Measurements from ENCODE around the gene TMEM132C. TPM values are rescaled to one million over a fixed set of nuclear protein-coding genes. Genes with fewer than 3 reads are reported as not detected.
A peak's percentile ranks its signal among the peaks of the same experiment; 100 is the strongest.

TMEM132C gene
- total and polyA plus RNA-seq, 2 of the 13 experiments (the other 11 are each of a cell fraction or from before 2014, with no cell fraction given) = not detected

DNA sequence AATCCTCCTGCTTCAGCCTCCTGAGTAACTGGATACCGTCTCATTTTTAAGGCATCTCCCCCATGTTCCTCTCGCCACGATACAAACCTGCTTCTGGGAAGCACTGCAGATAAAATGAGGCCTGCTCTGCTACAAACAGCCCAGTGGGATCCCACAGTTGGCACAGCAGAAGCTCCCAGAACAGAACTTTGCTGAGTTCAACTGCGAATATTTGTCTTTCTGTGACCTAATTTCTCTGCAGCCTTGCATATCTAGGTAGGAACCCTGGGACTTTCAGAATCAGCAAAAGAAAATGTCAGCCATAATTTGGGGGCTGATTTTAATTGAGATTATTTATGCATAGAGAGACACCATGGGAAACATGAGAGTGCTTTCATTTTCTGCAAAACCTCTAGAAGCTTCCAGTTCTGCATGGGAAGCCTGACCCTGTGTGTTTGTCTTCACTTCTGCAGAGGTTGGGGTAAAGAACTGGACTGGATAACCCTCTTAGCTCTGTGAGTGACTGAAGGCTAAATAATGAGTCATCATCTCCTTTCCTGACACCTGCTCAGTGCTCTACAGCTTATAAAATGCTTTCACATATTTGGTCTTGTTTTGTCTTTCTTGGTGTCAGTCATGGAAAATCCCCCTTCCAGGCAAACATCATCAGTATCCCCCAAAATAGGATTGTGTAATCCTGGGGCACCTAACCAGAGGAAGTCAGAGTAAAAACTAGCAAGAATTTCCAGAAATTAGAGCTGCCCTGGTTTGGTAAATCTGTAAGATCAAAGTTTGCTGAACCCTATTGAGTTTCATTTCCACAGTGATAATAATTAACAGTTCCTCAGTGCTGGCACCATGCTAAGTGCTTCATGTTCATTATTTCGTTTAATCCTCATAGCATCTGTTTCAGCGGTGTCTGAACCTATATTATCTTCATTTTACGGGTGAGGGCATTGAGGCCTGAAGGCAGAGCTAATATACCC, 371.0 kb downstream of the TMEM132C start:
- H3K4me3 ChIP-seq (replicated peaks in 1 of 3; ENCODE audit: insufficient read depth in 1 of 3, low read depth in 2 of 3, low read length in 3 of 3) = no peak overlapping the region
- CTCF ChIA-PET (ENCODE audit: low intra/inter-chr PET ratio, low total read pairs) = no interaction called here
- in situ Hi-C loops (cut with HindIII; ENCODE audit: extremely low pct_ligation_motif_present, low pct_unique_long_range_greater_than_20kb) = no loop called here

DNA sequence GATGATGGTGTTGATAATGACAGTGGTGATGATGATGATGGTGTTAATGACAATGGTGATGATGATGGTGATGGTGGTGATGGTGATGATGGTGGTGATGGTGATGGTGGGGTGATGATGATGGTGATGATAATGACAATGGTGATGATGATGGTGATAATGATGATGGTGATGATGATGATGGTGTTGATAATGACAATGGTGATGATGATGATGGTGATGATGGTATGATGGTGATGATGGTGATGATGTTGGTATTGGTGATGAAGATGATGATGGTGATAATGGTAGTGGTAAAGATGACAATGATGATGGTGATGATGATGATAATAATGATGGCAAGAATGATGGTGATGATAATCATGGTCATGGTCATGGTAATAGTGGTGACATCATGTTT, 372.1 kb downstream of the TMEM132C start:
- Histone ChIP-seq H3K79me2 (ENCODE audit: insufficient read depth, low read length) (no peaks in the 10 kb centered on the region), H3K4me2 (ENCODE audit: low read depth, low read length) (no peak overlapping the region), H2AFZ (ENCODE audit: low read length) (no peak overlapping the region), H4K20me1 (ENCODE audit: insufficient read depth, low read length) (no peaks in the 10 kb centered on the region), H3K4me1 (ENCODE audit: insufficient read depth, low read length) (no peaks in the 10 kb centered on the region), H3K9ac (ENCODE audit: insufficient read depth, low read depth, low read length) (no peak overlapping the region), H3K27ac (ENCODE audit: extremely low read length, insufficient read depth, low read length) (no peak overlapping the region), H3K9me3 (ENCODE audit: low read length) (no peaks in the 10 kb centered on the region), H3K36me3 (replicated peaks in 1 of 2; ENCODE audit: control insufficient read depth in 1 of 2, insufficient read depth in 2 of 2, low read length in 2 of 2) (no peaks in the 10 kb centered on the region), H3K4me3 (replicated peaks in 1 of 3; ENCODE audit: insufficient read depth in 1 of 3, low read depth in 2 of 3, low read length in 3 of 3) (no peak overlapping the region), H3K27me3 (ENCODE audit: control insufficient read depth in 1 of 2, insufficient read depth in 2 of 2, low read length in 2 of 2) (peaks cover 1 to 5% of the 10 kb centered on the region in 2 experiments; a peak in 2 of 5 replicates)
- no peak for ATAC-seq
- intact Hi-C loops (cut with micrococcal nuclease; ENCODE audit: unreplicated experiment) (no loop called here), in situ Hi-C loops (cut with HindIII; ENCODE audit: extremely low pct_ligation_motif_present, low pct_unique_long_range_greater_than_20kb) (no loop called here)
- CTCF ChIA-PET (ENCODE audit: low intra/inter-chr PET ratio, low total read pairs) = no interaction called here
- POLR2A ChIA-PET = no interaction called here
- peak; percentile 18 for FAIRE-seq
- BruUV-seq (replicated peaks) = no TSS peak
- no peak for DNase-seq (ENCODE audit: low spot score)
- no peak for TF ChIP-seq GATAD2A (CRISPR knock-in tag; IDR thresholded peaks at IDR 0.05)
- no peak for TF ChIP-seq POGZ (CRISPR knock-in tag; IDR thresholded peaks at IDR 0.05)
- TF ChIP-seq FOXP1 (IDR thresholded peaks at IDR 0.05) = 0 out of 2 replicates have a peak, but pooled peaks have one; percentile 9
- TF ChIP-seq FOXP1 (CRISPR knock-in tag; IDR thresholded peaks at IDR 0.05) = no peak
- TF ChIP-seq, protein P1, sequence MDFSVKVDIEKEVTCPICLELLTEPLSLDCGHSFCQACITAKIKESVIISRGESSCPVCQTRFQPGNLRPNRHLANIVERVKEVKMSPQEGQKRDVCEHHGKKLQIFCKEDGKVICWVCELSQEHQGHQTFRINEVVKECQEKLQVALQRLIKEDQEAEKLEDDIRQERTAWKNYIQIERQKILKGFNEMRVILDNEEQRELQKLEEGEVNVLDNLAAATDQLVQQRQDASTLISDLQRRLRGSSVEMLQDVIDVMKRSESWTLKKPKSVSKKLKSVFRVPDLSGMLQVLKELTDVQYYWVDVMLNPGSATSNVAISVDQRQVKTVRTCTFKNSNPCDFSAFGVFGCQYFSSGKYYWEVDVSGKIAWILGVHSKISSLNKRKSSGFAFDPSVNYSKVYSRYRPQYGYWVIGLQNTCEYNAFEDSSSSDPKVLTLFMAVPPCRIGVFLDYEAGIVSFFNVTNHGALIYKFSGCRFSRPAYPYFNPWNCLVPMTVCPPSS (IDR thresholded peaks at IDR 0.05) = 0 out of 2 replicates have a peak, but pooled peaks have one; percentile 48
- TF ChIP-seq RFXANK (CRISPR knock-in tag; IDR thresholded peaks at IDR 0.05) = no peak
- TF ChIP-seq ZFP90 (CRISPR knock-in tag; IDR thresholded peaks at IDR 0.05; ENCODE audit: borderline replicate concordance) = no peak
- TF ChIP-seq PLRG1 (conservative IDR thresholded peaks at IDR 0.05) = 0 out of 2 replicates have a peak, but pooled peaks have one; percentile 58
- TF ChIP-seq CHCHD3 (CRISPR knock-in tag; IDR thresholded peaks at IDR 0.05) = no peak
- no peak for TF ChIP-seq MYNN (CRISPR knock-in tag; IDR thresholded peaks at IDR 0.05; ENCODE audit: low read depth)
- TF ChIP-seq, protein P2, sequence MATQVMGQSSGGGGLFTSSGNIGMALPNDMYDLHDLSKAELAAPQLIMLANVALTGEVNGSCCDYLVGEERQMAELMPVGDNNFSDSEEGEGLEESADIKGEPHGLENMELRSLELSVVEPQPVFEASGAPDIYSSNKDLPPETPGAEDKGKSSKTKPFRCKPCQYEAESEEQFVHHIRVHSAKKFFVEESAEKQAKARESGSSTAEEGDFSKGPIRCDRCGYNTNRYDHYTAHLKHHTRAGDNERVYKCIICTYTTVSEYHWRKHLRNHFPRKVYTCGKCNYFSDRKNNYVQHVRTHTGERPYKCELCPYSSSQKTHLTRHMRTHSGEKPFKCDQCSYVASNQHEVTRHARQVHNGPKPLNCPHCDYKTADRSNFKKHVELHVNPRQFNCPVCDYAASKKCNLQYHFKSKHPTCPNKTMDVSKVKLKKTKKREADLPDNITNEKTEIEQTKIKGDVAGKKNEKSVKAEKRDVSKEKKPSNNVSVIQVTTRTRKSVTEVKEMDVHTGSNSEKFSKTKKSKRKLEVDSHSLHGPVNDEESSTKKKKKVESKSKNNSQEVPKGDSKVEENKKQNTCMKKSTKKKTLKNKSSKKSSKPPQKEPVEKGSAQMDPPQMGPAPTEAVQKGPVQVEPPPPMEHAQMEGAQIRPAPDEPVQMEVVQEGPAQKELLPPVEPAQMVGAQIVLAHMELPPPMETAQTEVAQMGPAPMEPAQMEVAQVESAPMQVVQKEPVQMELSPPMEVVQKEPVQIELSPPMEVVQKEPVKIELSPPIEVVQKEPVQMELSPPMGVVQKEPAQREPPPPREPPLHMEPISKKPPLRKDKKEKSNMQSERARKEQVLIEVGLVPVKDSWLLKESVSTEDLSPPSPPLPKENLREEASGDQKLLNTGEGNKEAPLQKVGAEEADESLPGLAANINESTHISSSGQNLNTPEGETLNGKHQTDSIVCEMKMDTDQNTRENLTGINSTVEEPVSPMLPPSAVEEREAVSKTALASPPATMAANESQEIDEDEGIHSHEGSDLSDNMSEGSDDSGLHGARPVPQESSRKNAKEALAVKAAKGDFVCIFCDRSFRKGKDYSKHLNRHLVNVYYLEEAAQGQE (IDR thresholded peaks at IDR 0.05; ENCODE audit: borderline replicate concordance in 1 of 2, low read depth in 1 of 2, low read length in 2 of 2) = no peak
- TF ChIP-seq TGIF2 (CRISPR knock-in tag; IDR thresholded peaks at IDR 0.05) = no peak
- no peak for TF ChIP-seq ZNF34 (CRISPR knock-in tag; IDR thresholded peaks at IDR 0.05; ENCODE audit: borderline replicate concordance)

More for the DNA sequence above, 371.0 kb downstream of the TMEM132C start:
- no peak for TF ChIP-seq EED (CRISPR knock-in tag; IDR thresholded peaks at IDR 0.05)
- no peak for TF ChIP-seq ZNF343 (CRISPR knock-in tag; IDR thresholded peaks at IDR 0.05)
- POLR2A ChIA-PET = no interaction called here
- H3K79me2 ChIP-seq (ENCODE audit: insufficient read depth, low read length) = no peaks in the 10 kb centered on the region
- H3K4me1 ChIP-seq (ENCODE audit: insufficient read depth, low read length) = no peaks in the 10 kb centered on the region
- WGBS (ENCODE audit: low lambda C conversion rate) = 2% methylated on average over 7 of the region's 7 CpGs
- DNase-seq (ENCODE audit: low spot score) (no peak), FAIRE-seq (no peak), ATAC-seq (no peak)
- peaks cover 0 to 5% of the 10 kb centered on the region in 2 experiments; a peak in 1 of 5 replicates for H3K27me3 ChIP-seq (ENCODE audit: control insufficient read depth in 1 of 2, insufficient read depth in 2 of 2, low read length in 2 of 2)
- intact Hi-C loops (cut with micrococcal nuclease; ENCODE audit: unreplicated experiment) = no loop called here
- no peak overlapping the region for H3K9ac ChIP-seq (ENCODE audit: insufficient read depth, low read depth, low read length)
- H4K20me1 ChIP-seq (ENCODE audit: insufficient read depth, low read length) = no peaks in the 10 kb centered on the region
- H3K9me3 ChIP-seq (ENCODE audit: low read length) = no peaks in the 10 kb centered on the region
- no peaks in the 10 kb centered on the region for H3K36me3 ChIP-seq (replicated peaks in 1 of 2; ENCODE audit: control insufficient read depth in 1 of 2, insufficient read depth in 2 of 2, low read length in 2 of 2)
- BruUV-seq (replicated peaks) = no TSS peak
- H2AFZ ChIP-seq (ENCODE audit: low read length) = no peak overlapping the region
- H3K27ac ChIP-seq (ENCODE audit: extremely low read length, insufficient read depth, low read length) = no peak overlapping the region
- no peak overlapping the region for H3K4me2 ChIP-seq (ENCODE audit: low read depth, low read length)
